Astrocyte (in vitro differentiated cells and primary cell): Measurements from ENCODE around the gene NCOR1. TPM values are rescaled to one million over a fixed set of nuclear protein-coding genes. Genes with fewer than 3 reads are reported as not detected.

Experiments
- DNase-seq: peaks from one replicate; pipeline ENCODE4 v3.0.0-alpha.2; 2010; ENCODE audit warnings: low read depth
- FAIRE-seq: peaks from 2 replicates; lab custom pipeline; 2011; peaks lifted over from hg19 to GRCh38; lab: Jason Lieb, UNC
- H2AFZ ChIP-seq: 2 replicates; pipeline ENCODE4 v1.6.0; 2012; ENCODE audit warnings: low read depth, low read length, inconsistent platforms
- H3K27ac ChIP-seq: 2 replicates; pipeline ENCODE4 v1.5.1; 2011; ENCODE audit warnings: low read depth, low read length, inconsistent platforms
- H3K27me3 ChIP-seq: 2 replicates; pipeline ENCODE4 v1.6.0; 2011; ENCODE audit warnings: low read length, inconsistent platforms; ENCODE audit not compliant: insufficient read depth
- H3K36me3 ChIP-seq: 2 replicates; pipeline ENCODE4 v1.5.1; 2011; ENCODE audit warnings: low read length, inconsistent platforms; ENCODE audit not compliant: insufficient read depth
- H3K4me1 ChIP-seq: 2 replicates; pipeline ENCODE4 v1.5.1; 2011; ENCODE audit warnings: low read length, inconsistent platforms; ENCODE audit not compliant: insufficient read depth
- H3K4me2 ChIP-seq: 2 replicates; pipeline ENCODE4 v1.6.0; 2012; ENCODE audit warnings: low read length, inconsistent platforms
- H3K4me3 ChIP-seq: 2 replicates; pipeline ENCODE4 v1.5.1; 2011; ENCODE audit warnings: low read depth, mild to moderate bottlenecking, low read length, inconsistent platforms; ENCODE audit not compliant: insufficient read depth
- H3K79me2 ChIP-seq: 2 replicates; pipeline ENCODE4 v1.6.0; 2012; ENCODE audit warnings: mild to moderate bottlenecking, low read length, inconsistent platforms; ENCODE audit not compliant: insufficient read depth
- H3K9ac ChIP-seq: 2 replicates; pipeline ENCODE4 v1.6.0; 2012; ENCODE audit warnings: mild to moderate bottlenecking, low read length, inconsistent platforms
- H3K9me3 ChIP-seq: 2 replicates; pipeline ENCODE4 v1.5.1; 2012; ENCODE audit warnings: low read depth, mild to moderate bottlenecking, low read length, inconsistent platforms; ENCODE audit not compliant: insufficient read depth
- H4K20me1 ChIP-seq: 2 replicates; pipeline ENCODE4 v1.6.0; 2012; ENCODE audit warnings: low read length, inconsistent platforms; ENCODE audit not compliant: insufficient read depth
- H3K27ac Mint-ChIP-seq: one replicate; pipeline ENCODE4 v1.8.0; 2021; ENCODE audit warnings: mild to moderate bottlenecking, mixed read lengths; ENCODE audit not compliant: unreplicated experiment
- H3K27me3 Mint-ChIP-seq: one replicate; pipeline ENCODE4 v1.8.0; 2021; ENCODE audit warnings: low read depth, mixed read lengths; ENCODE audit not compliant: unreplicated experiment
- H3K36me3 Mint-ChIP-seq: one replicate; pipeline ENCODE4 v1.8.0; 2021; ENCODE audit warnings: low read depth, mixed read lengths; ENCODE audit not compliant: unreplicated experiment
- H3K4me1 Mint-ChIP-seq: one replicate; pipeline ENCODE4 v1.8.0; 2021; ENCODE audit warnings: low read depth, mixed read lengths; ENCODE audit not compliant: unreplicated experiment
- H3K4me3 Mint-ChIP-seq: one replicate; pipeline ENCODE4 v1.8.0; 2021; ENCODE audit warnings: mild to moderate bottlenecking, moderate library complexity, mixed read lengths; ENCODE audit not compliant: unreplicated experiment
- H3K9me3 Mint-ChIP-seq: one replicate; pipeline ENCODE4 v1.8.0; 2021; ENCODE audit warnings: mild to moderate bottlenecking, mixed read lengths; ENCODE audit not compliant: unreplicated experiment
- CTCF ChIP-seq: IDR thresholded peaks from 2 replicates; pipeline ENCODE4 v1.5.1; 2011; ENCODE audit warnings: low read depth, mild to moderate bottlenecking, inconsistent platforms, low read length, moderate library complexity; ENCODE audit not compliant: insufficient read depth
- EZH2 ChIP-seq: IDR thresholded peaks from 2 replicates; pipeline ENCODE4 v1.6.1; 2012; ENCODE audit warnings: mild to moderate bottlenecking, low read length, inconsistent platforms; ENCODE audit not compliant: insufficient read depth
- total RNA-seq: library from RNA; stranded (reverse); gene quantifications from 2 replicates; pipeline ENCODE4 v1.2.1, GENCODE V29; 2021

The NCOR1 gene
- total RNA-seq, 1 donor from 2014 or later: 119 TPM

- Histone ChIP-seq H3K4me2 (peak overlapping the region; percentile 91), H3K79me2 (peaks cover 46% of the 10 kb centered on the region), H2AFZ (no peak overlapping the region), H3K36me3 (peaks cover 16% of the 10 kb centered on the region), H4K20me1 (peaks cover 26% of the 10 kb centered on the region), H3K4me1 (peaks cover 16% of the 10 kb centered on the region), H3K9ac (peak overlapping the region; percentile 51), H3K27ac (no peak overlapping the region), H3K9me3 (no peaks in the 10 kb centered on the region), H3K27me3 (no peaks in the 10 kb centered on the region), H3K4me3 (no peak overlapping the region)
- no peak overlapping the region for H3K27ac Mint-ChIP-seq
- peaks cover 14% of the 10 kb centered on the region for H3K36me3 Mint-ChIP-seq
- FAIRE-seq: no peak
- peak overlapping the region; percentile 93 for H3K4me3 Mint-ChIP-seq
- no peaks in the 10 kb centered on the region for H3K27me3 Mint-ChIP-seq
- TF ChIP-seq EZH2 (no peak), CTCF (no peak)
- no peak for DNase-seq
- H3K4me1 Mint-ChIP-seq: peaks cover 9% of the 10 kb centered on the region
- no peaks in the 10 kb centered on the region for H3K9me3 Mint-ChIP-seq
Observed at GRCh38 chr17:15998031-15998562, 217.2 kb downstream of the NCOR1 start.

DNA sequence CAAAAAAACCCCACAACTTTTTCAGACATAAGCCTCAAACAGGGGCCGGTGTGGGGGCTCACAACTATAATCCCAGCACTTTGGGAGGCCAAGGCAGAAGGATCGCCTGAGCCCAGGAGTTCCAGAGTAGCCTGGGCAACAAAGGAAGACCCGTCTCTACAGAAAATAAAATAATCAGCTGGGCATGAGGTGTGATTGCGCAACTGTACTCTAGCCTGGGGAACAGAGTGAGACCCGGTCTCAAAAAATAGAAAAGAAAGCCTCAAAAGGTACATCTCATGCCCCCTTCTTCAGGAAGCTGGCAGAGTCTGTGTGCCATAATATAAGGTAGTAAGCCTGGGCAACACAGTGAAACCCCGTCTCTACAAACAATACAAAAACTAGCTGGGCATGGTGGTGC lies 219.0 kb downstream of the NCOR1 start:
- peaks cover 4% of the 10 kb centered on the region for H3K36me3 Mint-ChIP-seq
- FAIRE-seq (no peak), DNase-seq (no peak)
- H3K4me1 Mint-ChIP-seq: peaks cover 9% of the 10 kb centered on the region
- Histone ChIP-seq H3K4me1 (peaks cover 15% of the 10 kb centered on the region), H3K4me2 (no peak overlapping the region), H3K4me3 (no peak overlapping the region), H3K9me3 (no peaks in the 10 kb centered on the region), H3K79me2 (peaks cover 28% of the 10 kb centered on the region), H3K36me3 (peaks cover under 1% of the 10 kb centered on the region), H3K27me3 (no peaks in the 10 kb centered on the region), H3K9ac (no peak overlapping the region), H3K27ac (no peak overlapping the region), H4K20me1 (peaks cover 18% of the 10 kb centered on the region), H2AFZ (no peak overlapping the region)
- no peaks in the 10 kb centered on the region for H3K27me3 Mint-ChIP-seq
- H3K27ac Mint-ChIP-seq: no peak overlapping the region
- no peaks in the 10 kb centered on the region for H3K9me3 Mint-ChIP-seq
- H3K4me3 Mint-ChIP-seq: no peak overlapping the region
- TF ChIP-seq CTCF: no peak
- no peak for TF ChIP-seq EZH2
